HG02943 (cell line): Measurements from ENCODE around the gene VSIG1.

Experiments used
- ATAC-seq: cut with Tn5 transposase; IDR thresholded peaks from one replicate; pipeline ENCODE4 v1.9.1; 2021; ENCODE audit warnings: mild to moderate bottlenecking, low read depth, moderate library complexity; ENCODE audit not compliant: unreplicated experiment

VSIG1 gene

DNA sequence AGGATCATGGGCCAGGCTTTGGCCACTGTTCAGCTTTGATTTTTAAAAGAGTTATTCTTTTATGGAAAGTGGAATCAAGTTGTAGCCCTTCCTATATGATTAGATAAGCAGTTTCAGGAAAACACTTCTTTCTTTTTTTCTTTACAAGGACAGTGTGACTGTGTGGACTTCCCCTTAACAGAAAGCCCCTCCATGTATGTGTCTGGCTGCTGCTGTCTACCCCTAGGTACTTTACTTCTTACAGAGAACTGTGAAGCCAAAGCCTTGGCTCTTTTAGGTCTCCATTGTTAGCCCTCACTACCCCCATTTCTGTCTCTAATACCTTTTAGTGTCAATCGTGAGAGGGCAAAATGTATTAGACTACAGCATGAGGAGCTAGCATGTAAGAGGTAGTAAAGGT, 19.1 kb downstream of the VSIG1 start:
- no peak for ATAC-seq

DNA sequence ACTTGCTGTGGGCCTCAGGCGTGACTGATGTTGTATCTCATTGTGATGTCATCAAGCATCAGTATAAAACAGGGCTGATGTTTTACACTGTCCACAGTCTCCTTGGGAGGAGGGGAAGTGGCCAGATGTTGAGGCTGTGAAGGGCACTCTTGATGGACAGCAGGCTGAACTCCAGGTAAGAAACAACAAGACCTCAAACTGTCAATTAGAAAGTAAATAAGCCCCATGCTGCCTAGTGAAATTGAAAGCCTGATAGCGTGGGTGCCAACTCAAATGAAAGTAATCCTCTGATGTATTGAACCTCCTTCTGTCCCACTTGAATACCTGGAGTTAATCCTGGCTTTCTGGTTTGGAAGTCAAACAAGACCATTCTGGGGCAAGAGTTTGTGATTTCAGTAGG, 19.7 kb downstream of the VSIG1 start:
- no peak for ATAC-seq

DNA sequence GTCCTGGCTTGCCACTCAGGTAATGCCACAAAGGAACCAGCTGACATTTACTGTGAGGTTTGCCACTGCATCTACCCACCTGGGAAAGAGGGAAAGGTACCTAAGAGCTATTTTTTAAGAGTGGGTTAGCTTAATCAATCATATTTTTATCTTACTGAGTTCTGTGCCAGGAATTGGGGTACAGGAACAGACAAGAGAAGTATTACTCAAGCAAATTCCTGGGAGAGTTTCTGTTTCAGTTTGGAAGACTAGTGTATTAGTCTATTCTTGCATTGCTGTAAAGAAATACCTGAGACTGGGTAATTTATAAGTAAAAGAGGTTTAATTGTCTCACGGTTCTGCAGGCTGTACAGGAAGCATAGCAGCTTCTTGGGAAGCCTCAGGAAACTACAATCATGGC, 23.3 kb downstream of the VSIG1 start:
- ATAC-seq = no peak

DNA sequence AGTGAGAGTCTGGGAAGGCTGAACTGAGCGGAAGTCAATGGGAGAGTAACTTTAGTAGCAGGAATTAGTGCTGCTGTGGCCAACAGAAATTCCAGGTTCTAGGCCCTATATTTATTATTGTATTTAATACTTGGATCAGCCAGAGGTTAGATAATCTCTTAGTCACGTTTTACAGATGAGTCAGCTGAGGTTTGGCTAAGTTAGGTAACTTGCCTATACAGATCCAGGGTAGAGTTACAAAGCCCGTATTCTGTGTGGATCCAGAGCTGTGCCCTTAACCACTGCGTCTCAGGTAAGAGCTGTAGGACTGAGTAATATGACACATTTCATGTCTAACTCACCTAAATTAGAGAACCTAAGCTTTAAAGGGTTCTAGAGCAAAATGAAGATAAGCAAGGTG, 26.0 kb downstream of the VSIG1 start:
- ATAC-seq = no peak

DNA sequence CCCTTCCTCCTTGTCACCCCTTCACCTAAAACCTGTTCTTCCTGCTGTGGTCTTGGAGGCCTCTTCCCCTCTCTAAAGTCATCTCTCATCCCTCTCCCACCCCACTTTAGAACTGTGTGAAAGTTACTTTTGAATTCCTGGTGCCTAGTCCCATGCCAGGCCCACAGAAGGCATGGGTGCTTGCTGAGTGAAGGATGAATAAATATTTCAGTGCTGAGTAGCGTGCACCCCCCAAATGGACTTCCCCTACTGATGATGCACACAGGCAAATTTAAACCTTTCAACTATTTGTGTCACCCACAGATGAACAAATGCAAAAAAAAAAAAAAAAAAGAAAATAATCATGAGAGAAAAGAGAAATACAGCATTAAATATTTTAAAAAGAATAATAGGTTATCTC, 26.7 kb downstream of the VSIG1 start:
- no peak for ATAC-seq

DNA sequence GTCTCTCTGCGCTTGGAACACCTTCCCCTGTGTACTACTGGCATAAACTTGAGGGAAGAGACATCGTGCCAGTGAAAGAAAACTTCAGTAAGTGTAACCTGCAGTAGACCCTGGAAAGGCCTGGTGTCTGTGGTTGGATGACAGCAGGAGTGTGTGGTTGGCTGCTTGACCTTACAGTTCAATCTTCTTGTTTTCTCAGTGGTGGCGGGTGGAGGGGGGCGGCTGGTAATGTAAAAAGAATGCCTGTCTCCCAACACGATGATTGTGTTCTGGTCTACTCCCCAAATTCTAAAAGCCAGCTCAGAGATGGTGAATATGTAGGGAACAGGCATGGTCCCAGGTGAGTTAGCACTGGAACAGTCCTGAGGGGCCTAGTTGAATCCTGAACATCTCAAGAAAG, 27.9 kb downstream of the VSIG1 start:
- ATAC-seq = no peak

DNA sequence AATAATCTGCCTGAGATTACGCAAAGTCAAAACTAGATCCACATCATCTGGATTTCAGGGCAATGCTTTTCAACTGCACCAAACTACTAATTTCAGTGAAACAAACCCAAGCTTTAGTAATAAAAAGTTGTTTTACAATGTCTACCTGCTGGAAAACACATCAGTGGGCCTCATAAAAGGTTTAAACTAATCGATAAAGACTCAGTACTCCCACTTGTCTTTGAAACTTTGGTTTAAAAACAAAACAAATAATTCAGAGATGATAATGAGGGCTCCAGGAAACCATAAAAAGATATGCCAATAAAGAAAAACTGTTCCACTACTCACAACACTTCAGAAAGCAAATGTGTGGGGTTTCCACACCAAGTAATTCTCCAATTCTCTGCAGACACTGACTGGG, 36.2 kb downstream of the VSIG1 start:
- ATAC-seq = no peak

DNA sequence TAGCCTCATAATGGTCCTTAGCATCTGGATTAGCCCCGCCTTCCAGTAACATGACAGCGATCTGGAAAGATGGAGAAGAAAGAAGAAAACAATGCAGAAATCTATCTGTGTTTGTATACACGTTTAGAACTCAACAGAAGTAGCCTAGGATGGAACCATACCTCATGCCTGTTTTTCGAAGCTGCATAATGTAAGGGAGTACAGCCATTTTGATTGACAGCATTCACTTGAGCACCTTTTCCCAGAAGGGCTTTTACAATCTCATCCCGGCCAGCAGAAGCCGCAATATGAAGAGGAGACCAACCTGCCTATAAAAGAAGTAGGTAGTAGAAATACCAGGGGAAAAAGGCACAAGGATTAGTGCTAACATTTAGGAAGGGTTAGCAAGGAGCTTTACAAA, 42.9 kb downstream of the VSIG1 start:
- no peak for ATAC-seq

DNA sequence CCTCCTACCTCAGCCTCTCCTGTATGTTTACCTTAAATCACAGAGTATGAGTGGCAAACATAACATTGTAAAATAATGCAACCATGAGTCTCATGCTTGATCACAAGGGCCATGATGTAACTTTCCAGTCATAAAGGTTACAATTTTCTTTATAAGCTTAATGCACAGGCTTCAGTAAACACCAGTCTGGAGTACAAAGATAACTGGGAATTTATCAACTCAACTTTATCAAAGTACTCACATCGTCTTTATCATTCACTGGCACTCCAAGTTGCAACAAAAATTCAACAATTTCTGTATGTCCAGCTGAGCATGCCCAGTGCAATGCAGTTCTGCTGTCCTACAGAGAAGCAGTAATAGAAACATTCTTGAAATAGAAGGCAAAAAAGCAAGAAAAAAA, 43.6 kb downstream of the VSIG1 start:
- no peak for ATAC-seq

DNA sequence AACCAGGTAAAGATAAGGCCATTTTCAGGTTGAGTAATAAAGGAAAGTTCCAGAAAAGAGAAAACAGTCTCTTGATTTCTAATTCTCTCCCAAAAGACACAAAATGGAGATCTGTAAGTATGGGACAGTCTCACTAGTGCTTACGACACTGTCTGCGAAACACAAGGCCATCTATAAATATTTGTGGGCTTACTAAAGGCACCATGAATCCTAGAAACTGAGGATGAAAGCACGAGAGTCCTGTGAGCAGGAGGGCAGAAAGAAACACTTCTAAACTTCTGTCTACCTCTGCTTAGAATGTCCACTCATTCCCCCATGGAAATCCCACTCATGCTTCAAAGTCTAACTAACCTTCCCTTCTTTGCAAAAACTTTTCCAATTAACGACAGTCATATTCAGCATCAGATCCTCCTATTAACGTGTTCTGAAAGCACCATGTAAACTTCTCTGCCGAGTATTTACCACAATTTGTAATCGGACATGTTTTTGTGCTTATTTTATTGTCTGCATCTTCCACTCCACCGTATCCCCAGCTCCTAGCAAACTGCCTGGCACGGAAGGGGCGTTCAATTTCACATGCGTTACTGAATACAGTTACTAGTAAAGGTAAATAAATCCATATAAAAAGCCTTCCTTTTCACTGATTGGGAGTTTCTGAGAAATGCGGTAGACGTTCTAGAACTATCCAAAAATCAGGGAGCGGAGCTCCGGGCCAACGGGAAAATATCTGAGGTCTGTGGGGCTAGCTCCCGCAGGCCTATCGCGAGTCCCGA, 45.8 kb downstream of the VSIG1 start:
- no peak for ATAC-seq

DNA sequence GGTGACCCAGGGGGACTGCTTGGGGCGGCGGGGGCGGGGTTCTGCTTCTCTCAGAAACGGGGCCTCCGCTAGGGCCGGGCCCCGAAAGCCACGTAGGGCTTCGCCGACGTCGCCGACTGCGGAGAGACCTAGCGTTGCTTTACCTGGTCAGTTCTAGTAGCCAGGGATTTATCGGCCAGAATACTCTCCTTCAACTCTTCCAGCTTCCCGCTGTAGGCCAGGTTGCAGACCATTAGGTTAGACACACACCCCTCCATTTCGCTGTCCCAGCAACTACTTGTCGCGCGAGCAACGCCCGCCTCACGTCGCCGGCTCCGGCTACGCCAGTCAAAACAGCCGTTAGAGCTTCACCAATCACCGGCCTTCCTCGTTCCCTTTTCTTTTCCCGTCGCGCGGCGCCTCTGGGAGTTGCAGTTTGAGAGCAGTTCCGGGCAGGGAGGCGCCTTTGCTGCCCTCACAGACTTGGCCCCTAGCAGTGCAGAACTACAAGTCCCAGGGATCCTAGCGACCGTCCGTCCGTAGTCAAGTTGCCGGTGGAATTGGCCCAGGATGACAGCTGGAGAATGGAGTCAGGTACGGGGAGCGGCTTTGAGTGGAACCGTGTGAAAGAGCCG, 46.5 kb downstream of the VSIG1 start, which contains the start of the genes ATG4A and PSMD10:
Gene ATG4A, plus strand, starts transcription at position 515 of the 614 bp plus-strand sequence. Its CDS starts 49 bp downstream, at position 564.
Gene PSMD10, minus strand, starts transcription at position 279 of the 614 bp plus-strand sequence. Its CDS starts 22 bp downstream, at position 257.
- peak; percentile 96 for ATAC-seq

DNA sequence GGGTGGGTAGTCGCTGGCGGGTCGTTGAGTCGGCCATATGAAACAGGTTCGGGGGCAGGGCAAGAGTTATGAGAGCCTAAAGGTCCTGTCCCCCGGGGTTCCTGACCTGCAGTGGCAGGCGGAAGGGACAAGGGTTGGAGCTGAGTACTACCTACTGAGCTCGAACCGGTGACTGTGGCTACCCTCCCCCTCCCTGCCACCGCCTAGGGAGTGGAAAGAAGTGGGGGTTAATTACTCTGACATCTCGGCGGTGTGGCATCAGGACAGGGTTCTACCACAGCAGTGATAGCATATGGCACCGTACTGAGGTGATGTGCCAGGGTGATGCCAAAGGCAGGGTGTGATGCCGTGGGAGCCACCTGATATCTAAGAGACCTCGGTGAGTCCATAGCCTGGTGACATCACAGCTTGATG, 47.0 kb downstream of the VSIG1 start:
- ATAC-seq = peak; percentile 41

DNA sequence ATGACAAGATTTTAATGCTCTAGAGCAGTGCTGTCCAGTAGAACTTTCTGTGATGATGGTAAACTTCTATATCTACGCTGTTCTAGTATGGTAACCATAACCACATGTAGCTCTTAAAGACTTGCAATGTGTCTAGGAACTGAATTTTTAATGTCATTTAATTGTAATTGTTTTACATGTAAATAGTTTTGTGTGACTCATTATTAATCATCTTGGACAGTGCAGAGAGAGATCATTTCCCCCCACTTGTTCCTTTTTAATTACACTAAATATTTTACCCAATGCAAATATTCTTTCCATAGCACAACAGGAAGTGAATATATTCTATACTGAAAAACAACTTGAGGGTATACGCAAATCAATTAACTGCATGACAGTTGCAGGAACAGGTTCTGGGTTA, 52.5 kb downstream of the VSIG1 start:
- ATAC-seq = no peak

DNA sequence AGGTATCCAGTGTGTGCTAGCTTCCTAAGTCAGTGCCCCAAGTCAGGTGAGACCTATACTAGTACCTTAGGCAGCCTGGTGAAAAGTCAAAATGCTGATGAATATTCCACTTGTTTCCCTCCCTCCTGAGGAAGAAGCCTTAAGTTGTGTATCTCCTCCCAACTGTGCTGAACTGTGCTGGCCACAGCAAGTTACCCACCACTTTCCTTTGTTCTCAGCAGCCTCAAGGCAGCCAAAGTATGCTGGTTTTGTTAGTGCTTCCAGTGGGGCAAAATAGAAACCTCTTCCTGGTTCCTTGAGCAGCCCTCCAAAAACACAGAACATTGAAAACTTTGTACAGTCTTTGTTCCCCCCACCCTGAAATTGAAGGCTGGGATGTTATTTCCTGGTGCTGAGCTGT, 60.6 kb downstream of the VSIG1 start:
- no peak for ATAC-seq

DNA sequence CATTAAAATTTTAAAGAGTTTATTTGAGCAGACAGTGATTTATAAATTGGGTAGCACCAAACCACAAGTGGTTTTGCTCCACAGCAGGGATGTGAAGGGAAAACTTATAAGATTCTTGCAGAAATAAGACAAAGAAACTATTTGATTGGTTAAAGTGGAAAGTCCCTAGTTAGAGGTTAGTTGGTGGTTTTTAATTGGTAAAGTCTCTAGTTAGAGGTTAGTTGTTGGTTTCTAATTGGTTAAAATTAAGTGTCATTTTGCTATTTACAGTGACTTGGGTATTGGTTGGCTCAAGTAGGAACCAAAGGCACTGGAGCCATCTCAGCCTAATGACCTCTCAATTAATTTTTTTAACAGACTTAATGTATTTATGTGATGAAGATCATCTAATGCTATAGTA, 69.7 kb downstream of the VSIG1 start:
- no peak for ATAC-seq

DNA sequence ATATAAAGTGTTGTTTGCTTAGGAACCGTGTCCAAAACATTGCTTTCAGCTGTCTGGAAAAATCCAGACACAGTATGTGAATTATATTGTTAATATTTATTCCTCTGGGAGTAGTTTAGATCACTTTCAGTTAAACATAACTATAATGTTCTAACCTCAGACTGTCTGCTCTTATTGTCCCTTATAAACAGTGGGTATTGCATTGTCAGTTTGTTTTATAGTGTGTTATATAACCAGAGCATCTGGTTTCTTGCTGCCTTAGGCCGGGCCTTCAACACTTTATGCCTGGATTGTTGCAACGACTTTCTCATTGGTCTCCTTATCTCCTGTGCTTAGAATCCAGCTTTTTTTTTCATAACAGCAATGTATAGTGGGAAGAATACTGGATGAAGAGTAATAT, 73.1 kb downstream of the VSIG1 start:
- ATAC-seq = no peak

DNA sequence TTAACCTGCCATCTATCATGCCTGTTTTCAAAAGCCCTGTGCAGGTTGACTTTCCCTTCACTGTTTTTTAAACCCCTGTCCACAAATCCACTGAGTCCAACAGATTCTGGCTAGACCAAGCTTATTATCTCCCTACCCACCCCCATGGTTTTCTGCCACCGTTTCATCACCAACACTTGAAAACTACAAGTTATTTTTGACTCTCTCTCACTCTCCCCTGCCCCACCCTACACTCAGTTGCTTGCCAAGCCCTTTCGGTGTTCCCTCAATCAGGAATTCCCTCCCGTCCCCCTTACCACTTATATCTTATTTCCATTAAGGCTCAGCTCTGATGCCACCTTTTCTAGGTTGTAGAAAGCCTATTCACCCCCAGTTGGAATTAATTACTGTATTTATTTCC, 76.4 kb downstream of the VSIG1 start:
- no peak for ATAC-seq

DNA sequence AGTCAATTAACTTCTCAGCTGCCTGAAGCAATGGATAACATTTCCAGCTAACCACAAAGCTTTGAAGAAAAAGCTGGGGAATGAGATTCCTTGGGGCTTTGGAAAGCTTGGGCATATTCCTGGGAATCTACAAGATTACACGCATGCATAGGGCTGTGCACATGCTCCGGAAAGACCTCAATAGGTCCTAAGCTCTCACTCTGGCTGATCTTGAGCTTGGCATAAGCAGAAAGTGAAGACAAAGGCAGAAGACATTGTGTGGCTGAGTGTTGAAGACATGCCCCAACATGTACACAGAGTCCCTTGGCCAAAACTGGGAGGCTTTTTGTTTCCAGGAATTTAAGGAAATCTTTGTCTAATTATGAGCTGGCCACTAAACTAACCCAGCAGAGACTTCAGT, 77.9 kb downstream of the VSIG1 start:
- no peak for ATAC-seq

DNA sequence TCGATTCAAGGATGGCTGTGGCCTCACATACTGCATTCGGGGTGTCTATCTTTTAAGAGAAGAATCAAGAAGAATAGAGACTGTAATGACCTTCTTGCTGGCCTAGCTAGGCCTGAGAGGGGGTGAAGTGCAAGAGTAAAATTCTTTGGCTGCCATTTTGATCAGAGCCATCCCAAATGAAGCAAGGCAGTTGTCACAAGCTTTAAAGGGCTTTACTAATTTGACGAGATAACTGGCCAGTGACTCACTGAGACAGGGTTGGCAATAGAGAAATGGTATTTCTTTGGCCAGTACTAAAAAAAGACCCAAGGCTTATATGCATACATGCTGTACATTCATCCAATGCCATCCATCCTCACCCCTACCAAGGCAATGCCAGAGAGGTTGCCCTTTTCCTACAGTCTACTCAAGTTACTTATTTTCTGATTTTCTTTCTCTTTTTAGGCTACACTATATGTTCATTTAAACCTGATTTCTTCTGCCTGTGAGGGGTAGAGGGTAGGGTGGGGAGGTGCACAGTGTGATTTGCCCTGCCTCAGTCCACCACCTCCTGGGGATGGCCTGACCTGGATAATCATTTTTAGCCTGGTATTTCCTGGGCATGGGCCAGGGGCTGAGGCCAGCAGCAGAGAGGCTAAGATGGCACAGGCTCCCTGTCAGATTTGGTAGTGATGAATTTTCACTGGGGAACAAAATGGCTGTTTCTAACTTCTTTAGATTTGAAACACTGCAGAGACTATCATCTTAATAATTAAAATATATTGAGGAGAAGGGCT, 78.9 kb downstream of the VSIG1 start:
- ATAC-seq = no peak

DNA sequence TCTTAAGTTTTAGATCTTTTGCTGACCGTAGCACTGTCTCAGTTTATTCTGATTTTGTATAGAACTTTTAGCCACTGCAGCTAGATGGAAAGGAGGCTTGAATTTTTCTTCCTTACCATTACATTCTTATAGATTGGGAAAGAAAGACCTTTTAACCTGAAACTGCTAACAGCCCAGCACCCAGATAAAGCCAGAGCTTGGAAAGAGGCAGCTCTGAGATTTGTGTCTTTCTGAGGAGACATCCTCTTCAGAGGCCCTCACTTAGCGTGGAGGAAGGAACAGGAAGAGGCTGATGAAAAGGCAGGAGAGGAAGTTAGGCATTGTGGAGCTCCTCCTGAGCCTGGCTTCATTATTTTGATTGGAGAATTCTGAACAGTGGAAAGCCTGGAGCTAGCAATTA, 81.8 kb downstream of the VSIG1 start:
- ATAC-seq = no peak

DNA sequence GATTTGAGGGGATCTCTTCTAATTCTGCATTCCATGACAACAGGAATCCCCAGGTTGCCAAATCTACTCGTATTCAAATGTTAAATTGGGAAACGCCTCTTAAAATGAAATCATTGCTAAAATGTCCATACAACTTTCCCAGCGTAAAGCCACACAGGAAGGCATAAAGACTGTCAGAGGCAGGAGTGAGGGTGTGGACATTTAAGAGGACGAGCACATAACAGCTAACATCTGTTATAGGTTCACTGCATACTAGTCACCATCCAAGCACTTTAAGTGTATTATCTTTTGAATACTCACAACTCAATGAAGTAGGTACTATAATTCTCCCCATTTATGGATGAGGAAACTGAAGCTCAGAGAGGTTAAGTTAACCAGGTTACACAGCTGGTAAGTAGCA, 82.3 kb downstream of the VSIG1 start:
- ATAC-seq = no peak
